Mesendoderm (in vitro differentiated cells): ENCODE results near the gene C16orf87. TPM values are rescaled to one million over a fixed set of nuclear protein-coding genes. Genes with fewer than 3 reads are reported as not detected.

Experiments used
- DNase-seq: peaks from one replicate; pipeline ENCODE4 v3.0.0; 2013
- H2AK5ac ChIP-seq: 2 replicates; pipeline ENCODE4 v1.6.1; 2013; ENCODE audit warnings: low read length, inconsistent platforms
- H2BK120ac ChIP-seq: 2 replicates; pipeline ENCODE4 v1.6.1; 2013; ENCODE audit warnings: low read depth, mild to moderate bottlenecking, low read length, moderate library complexity, mixed read lengths
- H2BK15ac ChIP-seq: replicated peaks from 2 replicates; pipeline ENCODE4 v1.6.1; 2013; ENCODE audit warnings: low read depth, mild to moderate bottlenecking, moderate library complexity
- H2BK5ac ChIP-seq: 2 replicates; pipeline ENCODE4 v1.6.1; 2013; ENCODE audit warnings: low read length, inconsistent platforms
- H3K18ac ChIP-seq: 2 replicates; pipeline ENCODE4 v1.6.1; 2013; ENCODE audit warnings: mild to moderate bottlenecking, low read length, mixed read lengths
- H3K23ac ChIP-seq: one replicate; pipeline ENCODE4 v1.6.1; 2013; ENCODE audit warnings: low read length
- H3K27ac ChIP-seq: 2 replicates; pipeline ENCODE4 v1.5.1; 2013; ENCODE audit warnings: low read depth, mild to moderate bottlenecking, inconsistent platforms, low read length, moderate library complexity
- H3K27me3 ChIP-seq: 2 replicates; pipeline ENCODE4 v1.6.1; 2013; ENCODE audit warnings: low read length, control low read depth, mild to moderate bottlenecking, inconsistent platforms; ENCODE audit not compliant: insufficient read depth, poor library complexity
- H3K36me3 ChIP-seq: 2 replicates; pipeline ENCODE4 v1.6.1; 2013; ENCODE audit warnings: low read length, inconsistent platforms; ENCODE audit not compliant: control insufficient read depth, insufficient read depth
- H3K4ac ChIP-seq: one replicate; pipeline ENCODE4 v1.6.1; 2013; ENCODE audit warnings: low read depth, mild to moderate bottlenecking, low read length, moderate library complexity
- H3K4me1 ChIP-seq: 2 replicates; pipeline ENCODE4 v1.6.1; 2013; ENCODE audit warnings: low read depth, low read length, inconsistent platforms; ENCODE audit not compliant: control insufficient read depth
- H3K4me2 ChIP-seq: 2 replicates; pipeline ENCODE4 v1.6.1; 2013; ENCODE audit warnings: low read length
- H3K4me3 ChIP-seq: 2 replicates; pipeline ENCODE4 v1.5.1; 2013; ENCODE audit warnings: mild to moderate bottlenecking, low read length
- H3K56ac ChIP-seq: one replicate; pipeline ENCODE4 v1.6.1; 2013; ENCODE audit warnings: low read length
- H3K79me1 ChIP-seq: 2 replicates; pipeline ENCODE4 v1.6.1; 2013; ENCODE audit warnings: low read length, inconsistent platforms
- H3K79me2 ChIP-seq: 2 replicates; pipeline ENCODE4 v1.6.1; 2013; ENCODE audit warnings: mild to moderate bottlenecking, low read length; ENCODE audit not compliant: control insufficient read depth, insufficient read depth
- H3K9ac ChIP-seq: 2 replicates; pipeline ENCODE4 v1.6.1; 2013; ENCODE audit warnings: low read length, inconsistent platforms
- H4K5ac ChIP-seq: one replicate; pipeline ENCODE4 v1.6.1; 2013; ENCODE audit warnings: low read length
- H4K8ac ChIP-seq: one replicate; pipeline ENCODE4 v1.6.1; 2013; ENCODE audit warnings: low read depth, mild to moderate bottlenecking, control low read depth, low read length, moderate library complexity
- WGBS: extraction: QIAGEN DNeasy Blood & Tissue Kit; methylation state at CpG from one replicate; pipeline ENCODE4 v1.1.7; 2013; ENCODE audit warnings: low lambda C conversion rate, missing lambda C conversion rate; ENCODE audit not compliant: insufficient coverage; ENCODE audit errors: extremely low coverage; 5-methylcytosine and 5-hydroxymethylcytosine counted together
- small RNA-seq: library from polyadenylated mRNA; stranded (forward); fragments of <200 nt; extraction: miRNeasy Mini kit (QIAGEN cat#:217004); gene quantifications from one replicate; pipeline ENCODE3, GENCODE V24; 2013; ENCODE audit not compliant: insufficient read depth

C16orf87 gene

GRCh38 chr16:46747777-46748651 is 83.0 kb downstream of the C16orf87 start, which contains the start of gene MYLK3:
Gene MYLK3, minus strand, starts transcription at chr16:46748344. Its CDS starts 151 bp downstream, at chr16:46748193.
- DNase-seq: peak; percentile 92
- H3K56ac ChIP-seq: peak within 1 kb of the TSS; percentile 75
- H2AK5ac ChIP-seq: peak within 1 kb of the TSS; percentile 27
- H4K8ac ChIP-seq: no peak within 1 kb of the TSS
- H3K23ac ChIP-seq: peak within 1 kb of the TSS; percentile 48
- no peak within 1 kb of the TSS for H2BK15ac ChIP-seq
- no CpG with 5 or more reads among the region's 25 CpGs for WGBS
- peak within 1 kb of the TSS; percentile 75 for H3K4ac ChIP-seq
- H3K36me3 ChIP-seq: no peaks in the 10 kb centered on the region
- no peaks in the 10 kb centered on the region for H3K27me3 ChIP-seq
- H2BK120ac ChIP-seq: peak within 1 kb of the TSS; percentile 29
- H3K79me2 ChIP-seq: no peaks in the 10 kb centered on the region
- H3K4me1 ChIP-seq: peaks cover 13% of the 10 kb centered on the region
- peak within 1 kb of the TSS; percentile 17 for H3K27ac ChIP-seq
- no peak within 1 kb of the TSS for H3K4me3 ChIP-seq
- H3K18ac ChIP-seq: peak within 1 kb of the TSS; percentile 65
- no peak within 1 kb of the TSS for H3K9ac ChIP-seq
- H3K4me2 ChIP-seq: no peak within 1 kb of the TSS
- no peak within 1 kb of the TSS for H4K5ac ChIP-seq
- no peaks in the 10 kb centered on the region for H3K79me1 ChIP-seq
- H2BK5ac ChIP-seq: peak within 1 kb of the TSS; percentile 83

GRCh38 chr16:46746821-46747776 is 83.9 kb downstream of the C16orf87 start:
- peak; percentile 95 for DNase-seq
- peak overlapping the region; percentile 2 for H2AK5ac ChIP-seq
- H3K56ac ChIP-seq: peak overlapping the region; percentile 75
- no peak overlapping the region for H3K4me3 ChIP-seq
- H3K27me3 ChIP-seq: no peaks in the 10 kb centered on the region
- H3K4ac ChIP-seq: peak overlapping the region; percentile 75
- no peaks in the 10 kb centered on the region for H3K79me1 ChIP-seq
- no peak overlapping the region for H3K4me2 ChIP-seq
- peak overlapping the region; percentile 83 for H2BK5ac ChIP-seq
- H3K27ac ChIP-seq: no peak overlapping the region
- peaks cover 15% of the 10 kb centered on the region for H3K4me1 ChIP-seq
- H3K9ac ChIP-seq: no peak overlapping the region
- H3K18ac ChIP-seq: peak overlapping the region; percentile 65
- no peak overlapping the region for H4K8ac ChIP-seq
- WGBS: no CpG with 5 or more reads among the region's 15 CpGs
- no peak overlapping the region for H4K5ac ChIP-seq
- no peaks in the 10 kb centered on the region for H3K79me2 ChIP-seq
- H2BK120ac ChIP-seq: peak overlapping the region; percentile 29
- H3K23ac ChIP-seq: peak overlapping the region; percentile 48
- H2BK15ac ChIP-seq: no peak overlapping the region
- H3K36me3 ChIP-seq: no peaks in the 10 kb centered on the region

Small RNA genes lying within 50 kb of the gene (small RNA-seq; reads per million reads assigned to genes)
- gene AC007225.2: not detected
